Coronary artery (tissue), 2 donors: ENCODE data around the gene PFDN6.
"Not testable (repeated sequence)": the region's sequence is repeated elsewhere in the genome, so short reads cannot be mapped to it uniquely, and the experiment has no call there.

Source experiments
- DNase-seq: peaks from one replicate; pipeline ENCODE4 v3.0.0-alpha.2; 2017; ENCODE audit warnings: low spot score
- H3K27ac ChIP-seq, 2 donors: fragments of 200-600 bp; sonication (generic); one replicate each; pipeline ENCODE4 v1.5.1; 2016 to 2019
- H3K4me3 ChIP-seq: fragments of 200-600 bp; sonication (generic); 2 replicates; pipeline ENCODE4 v1.5.1; 2016; ENCODE audit warnings: mild to moderate bottlenecking, moderate library complexity
- CTCF ChIP-seq: fragments of 200-600 bp; sonication (generic); IDR thresholded peaks from one replicate; pipeline ENCODE4 v1.5.1; 2019; ENCODE audit warnings: antibody characterized with exemption

PFDN6 gene

GRCh38 chr6:33264015-33264414 lies 25.4 kb upstream of the PFDN6 start:
- TF ChIP-seq CTCF: no peak
- H3K27ac ChIP-seq: no peak overlapping the region
- H3K4me3 ChIP-seq: no peak overlapping the region
- no peak for DNase-seq

- Histone ChIP-seq H3K27ac (peak overlapping the region; percentile 79 to 96), H3K4me3 (peak overlapping the region; percentile 90)
- no peak for TF ChIP-seq CTCF
- DNase-seq: no peak
Measured at GRCh38 chr6:33271117-33271467, 18.3 kb upstream of the PFDN6 start.

- H3K4me3 ChIP-seq: peak within 1 kb of the TSS; percentile 90
- peak within 1 kb of the TSS; percentile 79 to 96 for H3K27ac ChIP-seq
- DNase-seq: peak; percentile 96
- no peak for TF ChIP-seq CTCF
Measured at GRCh38 chr6:33271468-33272274, 17.7 kb upstream of the PFDN6 start, which contains the start of the genes RPS18 and VPS52. RPS18 (plus strand) TSS chr6:33272075; CDS start chr6:33272120, 45 bp downstream. VPS52 (minus strand) TSS chr6:33271876; CDS start chr6:33271675, 201 bp downstream.

GRCh38 chr6:33272275-33273128 lies 16.9 kb upstream of the PFDN6 start:
- no peak for TF ChIP-seq CTCF
- DNase-seq: no peak
- Histone ChIP-seq H3K4me3 (peak overlapping the region; percentile 90), H3K27ac (peak overlapping the region; percentile 79 to 96)

GRCh38 chr6:33273129-33273923 lies 16.1 kb upstream of the PFDN6 start:
- no peak for TF ChIP-seq CTCF
- Histone ChIP-seq H3K27ac (no peak overlapping the region), H3K4me3 (peak overlapping the region; percentile 90)
- DNase-seq: no peak

- no peak for DNase-seq
- H3K4me3 ChIP-seq: peak overlapping the region; percentile 90
- H3K27ac ChIP-seq: no peak overlapping the region
- TF ChIP-seq CTCF: no peak
Measured at GRCh38 chr6:33273924-33274902, 15.2 kb upstream of the PFDN6 start.

- peak overlapping the region; percentile 83 to 93 for H3K27ac ChIP-seq
Measured at GRCh38 chr6:33275795-33276580, 13.4 kb upstream of the PFDN6 start.

More at GRCh38 chr6:33275795-33276580, 13.4 kb upstream of the PFDN6 start:
- H3K4me3 ChIP-seq: peak overlapping the region; percentile 84
- not testable (repeated sequence) for DNase-seq
